ENCODE results near the gene GABRG3.

DNA sequence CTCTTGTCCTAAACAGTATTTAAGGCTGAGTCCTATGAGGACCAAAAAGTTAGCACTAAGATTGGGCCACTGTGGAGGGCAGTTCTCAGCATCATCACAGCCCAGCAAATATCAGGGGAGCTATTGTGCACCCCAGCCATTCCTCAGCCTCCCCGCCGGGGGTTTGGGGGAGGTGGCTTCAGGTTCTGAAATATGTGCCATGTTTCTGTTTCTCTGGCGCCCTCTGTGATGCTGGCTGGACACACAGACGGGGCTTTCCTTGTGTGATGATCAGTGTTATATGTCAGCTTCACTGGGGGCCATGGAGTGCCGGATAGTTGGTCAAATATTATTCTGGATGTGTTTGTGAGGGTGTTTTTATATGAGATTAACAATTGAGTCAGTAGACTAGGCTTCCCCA lies 106.8 kb downstream of the GABRG3 start:
- TF ChIP-seq, protein P1, sequence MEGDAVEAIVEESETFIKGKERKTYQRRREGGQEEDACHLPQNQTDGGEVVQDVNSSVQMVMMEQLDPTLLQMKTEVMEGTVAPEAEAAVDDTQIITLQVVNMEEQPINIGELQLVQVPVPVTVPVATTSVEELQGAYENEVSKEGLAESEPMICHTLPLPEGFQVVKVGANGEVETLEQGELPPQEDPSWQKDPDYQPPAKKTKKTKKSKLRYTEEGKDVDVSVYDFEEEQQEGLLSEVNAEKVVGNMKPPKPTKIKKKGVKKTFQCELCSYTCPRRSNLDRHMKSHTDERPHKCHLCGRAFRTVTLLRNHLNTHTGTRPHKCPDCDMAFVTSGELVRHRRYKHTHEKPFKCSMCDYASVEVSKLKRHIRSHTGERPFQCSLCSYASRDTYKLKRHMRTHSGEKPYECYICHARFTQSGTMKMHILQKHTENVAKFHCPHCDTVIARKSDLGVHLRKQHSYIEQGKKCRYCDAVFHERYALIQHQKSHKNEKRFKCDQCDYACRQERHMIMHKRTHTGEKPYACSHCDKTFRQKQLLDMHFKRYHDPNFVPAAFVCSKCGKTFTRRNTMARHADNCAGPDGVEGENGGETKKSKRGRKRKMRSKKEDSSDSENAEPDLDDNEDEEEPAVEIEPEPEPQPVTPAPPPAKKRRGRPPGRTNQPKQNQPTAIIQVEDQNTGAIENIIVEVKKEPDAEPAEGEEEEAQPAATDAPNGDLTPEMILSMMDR (conservative IDR thresholded peaks at IDR 0.05; ENCODE audit: low read depth, low read length): no peak
- TF ChIP-seq, protein P2, sequence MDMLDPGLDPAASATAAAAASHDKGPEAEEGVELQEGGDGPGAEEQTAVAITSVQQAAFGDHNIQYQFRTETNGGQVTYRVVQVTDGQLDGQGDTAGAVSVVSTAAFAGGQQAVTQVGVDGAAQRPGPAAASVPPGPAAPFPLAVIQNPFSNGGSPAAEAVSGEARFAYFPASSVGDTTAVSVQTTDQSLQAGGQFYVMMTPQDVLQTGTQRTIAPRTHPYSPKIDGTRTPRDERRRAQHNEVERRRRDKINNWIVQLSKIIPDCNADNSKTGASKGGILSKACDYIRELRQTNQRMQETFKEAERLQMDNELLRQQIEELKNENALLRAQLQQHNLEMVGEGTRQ (IDR thresholded peaks at IDR 0.05; ENCODE audit: low read depth, low read length): no peak
- no peak for TF ChIP-seq MAZ (IDR thresholded peaks at IDR 0.05; ENCODE audit: borderline replicate concordance, low read depth, low read length)
- TF ChIP-seq POLR2A (IDR thresholded peaks at IDR 0.05; ENCODE audit: low read depth, low read length): no peak
- TF ChIP-seq RAD21 (IDR thresholded peaks at IDR 0.05; ENCODE audit: low read length): no peak
- TF ChIP-seq RFX5 (IDR thresholded peaks at IDR 0.05; ENCODE audit: low read depth, low read length): no peak
- TF ChIP-seq RCOR1 (IDR thresholded peaks at IDR 0.05; ENCODE audit: insufficient replicate concordance, low read length): no peak
- TF ChIP-seq SMC3 (IDR thresholded peaks at IDR 0.05; ENCODE audit: low read depth, low read length): no peak
- TF ChIP-seq, protein P3, sequence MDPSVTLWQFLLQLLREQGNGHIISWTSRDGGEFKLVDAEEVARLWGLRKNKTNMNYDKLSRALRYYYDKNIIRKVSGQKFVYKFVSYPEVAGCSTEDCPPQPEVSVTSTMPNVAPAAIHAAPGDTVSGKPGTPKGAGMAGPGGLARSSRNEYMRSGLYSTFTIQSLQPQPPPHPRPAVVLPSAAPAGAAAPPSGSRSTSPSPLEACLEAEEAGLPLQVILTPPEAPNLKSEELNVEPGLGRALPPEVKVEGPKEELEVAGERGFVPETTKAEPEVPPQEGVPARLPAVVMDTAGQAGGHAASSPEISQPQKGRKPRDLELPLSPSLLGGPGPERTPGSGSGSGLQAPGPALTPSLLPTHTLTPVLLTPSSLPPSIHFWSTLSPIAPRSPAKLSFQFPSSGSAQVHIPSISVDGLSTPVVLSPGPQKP (IDR thresholded peaks at IDR 0.05; ENCODE audit: borderline replicate concordance, low read depth, low read length): no peak
- TF ChIP-seq CHD1 (IDR thresholded peaks at IDR 0.05; ENCODE audit: low read depth, low read length): no peak
- no peak for TF ChIP-seq BHLHE40 (IDR thresholded peaks at IDR 0.05; ENCODE audit: low read depth, low read length)
- no peak for TF ChIP-seq CEBPB (IDR thresholded peaks at IDR 0.05; ENCODE audit: low read depth, low read length)
- TF ChIP-seq FOS (IDR thresholded peaks at IDR 0.05; ENCODE audit: low read depth, low read length): no peak
- TF ChIP-seq MXI1 (IDR thresholded peaks at IDR 0.05; ENCODE audit: borderline replicate concordance, low read depth, low read length): no peak

Data from IMR-90 (cell line).